K562 (cell line): ENCODE measurements around the gene ADAM19. TPM values are rescaled to one million over a fixed set of nuclear protein-coding genes. Genes with fewer than 3 reads are reported as not detected.
A peak's percentile ranks its signal among the peaks of the same experiment; 100 is the strongest.

Experiments
- AFF1 ChIP-seq, 2 experiments: fragments of 450-650 bp; IDR thresholded peaks; 2 replicates each; pipeline ENCODE4 v1.6.1; 2018; ENCODE audit warnings: mild to moderate bottlenecking in 2 of 2, low read depth in 1 of 2; ENCODE audit not compliant: partially characterized antibody in 2 of 2
- BHLHE40 ChIP-seq: IDR thresholded peaks from 2 replicates; pipeline ENCODE4 v1.6.1; 2011; ENCODE audit warnings: low read length, improper control_type of control experiment
- FOSL1 ChIP-seq: fragments of 200-800 bp; sonication (Bioruptor generic); conservative IDR thresholded peaks from 2 replicates; pipeline ENCODE4 v1.6.1; 2016; ENCODE audit warnings: missing genetic modification characterization, missing compliant biosample characterization
- HINFP ChIP-seq: fragments of 450-650 bp; conservative IDR thresholded peaks from 2 replicates; pipeline ENCODE4 v1.6.1; 2016; ENCODE audit warnings: missing genetic modification characterization, low read depth, mild to moderate bottlenecking, control low read depth, missing compliant biosample characterization
- MCM3 ChIP-seq: fragments of 450-650 bp; IDR thresholded peaks from 2 replicates; pipeline ENCODE4 v1.6.1; 2016
- POLR3A ChIP-seq: IDR thresholded peaks from 2 replicates; pipeline ENCODE4 v1.6.1; 2011; ENCODE audit warnings: borderline replicate concordance, mild to moderate bottlenecking, moderate library complexity; ENCODE audit not compliant: insufficient read length, insufficient read depth; ENCODE audit errors: extremely low read depth
- PYGO2 ChIP-seq: fragments of 450-650 bp; IDR thresholded peaks from 2 replicates; pipeline ENCODE4 v1.6.1; 2016; ENCODE audit warnings: mild to moderate bottlenecking, missing genetic modification characterization, moderate library complexity, missing compliant biosample characterization
- SMAD1 ChIP-seq: fragments of 150-350 bp; IDR thresholded peaks from 2 replicates; pipeline ENCODE4 v1.6.1; 2014; ENCODE audit warnings: low read length, low read depth; ENCODE audit not compliant: partially characterized antibody
- TEAD4 ChIP-seq, 2 experiments: sonication (generic) in 1 of 2; formaldehyde crosslinking in 1 of 2; IDR thresholded peaks; 2 replicates each; pipeline versions ENCODE4 v1.6.1 to v1.8.0; 2012 to 2022; ENCODE audit warnings: borderline replicate concordance in 1 of 2, inconsistent platforms in 1 of 2, low read length in 1 of 2, mild to moderate bottlenecking in 1 of 2, missing genetic modification reagents in 1 of 2
- ZC3H8 ChIP-seq: fragments of 450-650 bp; IDR thresholded peaks from 2 replicates; pipeline ENCODE4 v1.6.1; 2017
- ZEB2 ChIP-seq: fragments of 450-650 bp; IDR thresholded peaks from 2 replicates; pipeline ENCODE4 v1.6.1; 2016
- ZNF407 ChIP-seq: fragments of 450-650 bp; IDR thresholded peaks from 2 replicates; pipeline ENCODE4 v1.6.1; 2016; ENCODE audit warnings: low read depth
- polyA plus RNA-seq, 8 experiments: library from polyadenylated mRNA; depleted of rRNA in 4 of 8; stranded (reverse) in 5 of 8; unstranded in 3 of 8; fragments of >200 nt; fragmentation: Nextera tagmentation in 2 of 8; fragmentation: Illumina TruSeq in 1 of 8; extraction: Ambion mirVana in 2 of 8; extraction: Trizol in 1 of 8; gene quantifications; 2 replicates each; pipeline versions ENCODE4 v1.2.1 to v1.2.3, GENCODE V29; 2011 to 2014; ENCODE audit warnings: inconsistent platforms in 1 of 8, missing spikeins in 1 of 8
- total RNA-seq, 7 experiments: library from RNA; depleted of rRNA in 6 of 7; stranded (reverse); fragments of >200 nt in 6 of 7; fragmentation: Illumina TruSeq in 2 of 7; extraction: Trizol in 2 of 7; gene quantifications; 2 replicates each; pipeline versions ENCODE4 v1.2.1 to v1.2.3, GENCODE V29; 2011 to 2021; ENCODE audit warnings: low replicate concordance in 1 of 7

The ADAM19 gene
- total and polyA plus RNA-seq, 9 of the 15 experiments (the other 6 are each of a cell fraction or from before 2014, with no cell fraction given): 0.11 to 1.1 (median 0.43) TPM

GRCh38 chr5:157535042-157535865 is 40.3 kb downstream of the ADAM19 start (continued):
- TF ChIP-seq ZNF407 (no peak), BHLHE40 (no peak), TEAD4 (IDR thresholded peaks at IDR 0.05; ENCODE audit: low read length) (peak; percentile 52; the same call in 1 of the 2 replicates), TEAD4 (CRISPR knock-in tag; IDR thresholded peaks at IDR 0.05; ENCODE audit: borderline replicate concordance) (no peak), AFF1 (IDR thresholded peaks at IDR 0.05; ENCODE audit: low read depth in 1 of 2, partially characterized antibody in 2 of 2) (no peak), PYGO2 (tag) (0 out of 2 replicates have a peak, but pooled peaks have one; percentile 23), ZC3H8 (no peak), MCM3 (no peak), POLR3A (no peak), ZEB2 (no peak), SMAD1 (peak; percentile 25), HINFP (tag) (peak; percentile 78), FOSL1 (tag) (peak; percentile 89)
